Loucy (cell line): ENCODE data around the gene ZW10.

ENCODE experiments used
- EZH2phosphoT487 ChIP-seq: fragments of 200-600 bp; IDR thresholded peaks from 2 replicates; pipeline ENCODE4 v1.6.1; 2018; ENCODE audit warnings: antibody characterized with exemption, mild to moderate bottlenecking, moderate library complexity, borderline replicate concordance
- TF ChIP-seq, protein P1 (sequence below): fragments of 200-600 bp; sonication (generic); conservative IDR thresholded peaks from 2 replicates; pipeline ENCODE4 v1.5.1; 2014; ENCODE audit warnings: mild to moderate bottlenecking, antibody characterized with exemption, low read length

DNA sequence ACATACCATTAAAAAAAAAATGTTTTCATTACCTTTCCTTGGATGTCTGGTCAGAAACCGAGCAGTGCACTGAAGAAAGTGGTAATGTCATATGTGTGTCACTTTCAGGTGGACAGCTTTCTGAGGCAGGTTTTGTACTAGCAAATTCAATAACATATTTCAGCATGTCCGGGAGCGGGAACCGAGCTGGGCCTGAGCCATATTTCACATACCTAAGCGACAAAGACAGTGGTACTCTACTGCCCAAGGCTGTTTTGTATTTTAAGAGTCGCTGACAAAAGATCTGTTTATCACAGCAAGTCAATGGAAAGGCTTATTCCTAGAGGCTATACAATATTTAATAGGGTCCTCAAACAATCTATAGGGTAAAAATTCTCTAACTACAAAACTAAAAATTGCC is 44.1 kb upstream of the ZW10 start:
- TF ChIP-seq, protein P1, sequence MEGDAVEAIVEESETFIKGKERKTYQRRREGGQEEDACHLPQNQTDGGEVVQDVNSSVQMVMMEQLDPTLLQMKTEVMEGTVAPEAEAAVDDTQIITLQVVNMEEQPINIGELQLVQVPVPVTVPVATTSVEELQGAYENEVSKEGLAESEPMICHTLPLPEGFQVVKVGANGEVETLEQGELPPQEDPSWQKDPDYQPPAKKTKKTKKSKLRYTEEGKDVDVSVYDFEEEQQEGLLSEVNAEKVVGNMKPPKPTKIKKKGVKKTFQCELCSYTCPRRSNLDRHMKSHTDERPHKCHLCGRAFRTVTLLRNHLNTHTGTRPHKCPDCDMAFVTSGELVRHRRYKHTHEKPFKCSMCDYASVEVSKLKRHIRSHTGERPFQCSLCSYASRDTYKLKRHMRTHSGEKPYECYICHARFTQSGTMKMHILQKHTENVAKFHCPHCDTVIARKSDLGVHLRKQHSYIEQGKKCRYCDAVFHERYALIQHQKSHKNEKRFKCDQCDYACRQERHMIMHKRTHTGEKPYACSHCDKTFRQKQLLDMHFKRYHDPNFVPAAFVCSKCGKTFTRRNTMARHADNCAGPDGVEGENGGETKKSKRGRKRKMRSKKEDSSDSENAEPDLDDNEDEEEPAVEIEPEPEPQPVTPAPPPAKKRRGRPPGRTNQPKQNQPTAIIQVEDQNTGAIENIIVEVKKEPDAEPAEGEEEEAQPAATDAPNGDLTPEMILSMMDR, result no peak
- TF ChIP-seq EZH2phosphoT487, result no peak
